ENCODE measurements around the gene TXNL4B. TPM values are rescaled to one million over a fixed set of nuclear protein-coding genes. Genes with fewer than 3 reads are reported as not detected.

TXNL4B gene
- total RNA-seq, 1 donor from 2014 or later, result 10.6 TPM

Other genes with a start within 250 kb of the TXNL4B start
- 16.2 and 24.9 TPM in 2 replicates for gene ATXN1L, start 247.6 kb downstream of the TXNL4B start, total RNA-seq
- gene ZNF821, start 209.4 kb downstream of the TXNL4B start, total RNA-seq, result 5.6 and 6.8 TPM in 2 replicates
- 203 and 267 TPM in 2 replicates for gene IST1, start 198.1 kb downstream of the TXNL4B start, total RNA-seq
- gene PKD1L3, start 93.2 kb downstream of the TXNL4B start, total RNA-seq, result under 0.01 TPM in 1 of 2 replicates, not detected in the other
- gene DHODH, start 84.9 kb downstream of the TXNL4B start, total RNA-seq, result 3.4 and 4.6 TPM in 2 replicates
- 0.05 TPM in 1 of 2 replicates, not detected in the other for gene HP, start 39.1 kb downstream of the TXNL4B start, total RNA-seq
- not detected in 2 replicates for gene HPR, start 30.4 kb downstream of the TXNL4B start, total RNA-seq
- gene DHX38, start 227 bp upstream of the TXNL4B start, total RNA-seq, result 97.9 and 117 TPM in 2 replicates
- gene PMFBP1, start 78.5 kb upstream of the TXNL4B start, total RNA-seq, result 0.05 TPM in 1 of 2 replicates, not detected in the other

Data from dermis blood vessel endothelial cell (primary cell).